HG03135 (cell line): ENCODE data around the gene TMEM108.

Experiments used
- ATAC-seq: cut with Tn5 transposase; IDR thresholded peaks from one replicate; pipeline ENCODE4 v1.9.1; 2021; ENCODE audit warnings: mild to moderate bottlenecking, moderate library complexity; ENCODE audit not compliant: unreplicated experiment

Gene TMEM108

DNA sequence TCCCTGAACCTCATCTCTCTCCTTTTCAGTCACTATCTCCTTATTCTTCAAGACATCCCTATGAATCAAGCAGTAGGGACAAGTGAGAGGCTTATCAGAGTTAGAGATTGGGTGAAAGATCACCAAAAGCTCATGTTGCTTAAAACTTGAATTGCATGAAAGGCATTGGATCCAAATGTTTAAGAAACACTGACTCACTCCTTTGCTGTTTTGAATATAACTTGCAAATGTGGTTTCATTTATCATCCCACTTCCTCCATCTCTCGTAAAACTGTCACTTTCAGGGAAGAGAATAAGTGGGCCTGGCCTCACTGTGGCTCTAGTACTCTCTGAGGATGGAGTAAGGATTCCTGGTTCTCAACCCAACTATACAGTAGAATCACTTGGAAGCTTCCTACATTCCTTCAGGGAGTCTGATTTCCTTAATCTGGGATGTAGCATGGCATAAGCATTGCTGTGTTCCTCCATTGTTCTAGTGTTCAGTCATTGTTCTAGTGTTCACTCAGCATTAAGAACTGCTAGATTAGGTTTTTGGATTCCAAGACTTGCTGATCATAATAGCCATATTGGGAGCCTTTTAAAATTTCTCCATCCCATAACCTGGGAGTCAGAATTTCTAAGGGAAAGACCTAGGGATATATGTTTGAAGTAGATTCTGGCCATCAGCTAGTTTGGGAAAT, 171.8 kb downstream of the TMEM108 start:
- no peak for ATAC-seq

DNA sequence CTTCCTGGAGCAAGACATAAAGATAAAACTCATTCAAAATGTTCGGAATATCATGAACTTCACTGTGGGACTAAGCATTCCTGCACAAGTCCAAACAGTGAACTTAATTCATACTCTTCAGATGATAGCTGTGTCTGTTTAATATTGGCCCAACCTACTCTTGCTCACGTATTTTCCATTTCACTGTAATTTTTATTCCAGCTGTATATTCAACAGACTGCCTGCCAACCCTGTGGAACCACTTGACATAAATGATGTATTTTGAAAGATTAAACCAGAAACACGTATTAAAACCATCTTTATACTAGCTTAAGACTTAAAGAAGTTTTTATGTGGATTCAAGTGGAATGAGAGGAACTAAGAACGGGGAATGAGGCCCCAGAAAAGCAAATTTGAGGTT, 172.5 kb downstream of the TMEM108 start:
- no peak for ATAC-seq

DNA sequence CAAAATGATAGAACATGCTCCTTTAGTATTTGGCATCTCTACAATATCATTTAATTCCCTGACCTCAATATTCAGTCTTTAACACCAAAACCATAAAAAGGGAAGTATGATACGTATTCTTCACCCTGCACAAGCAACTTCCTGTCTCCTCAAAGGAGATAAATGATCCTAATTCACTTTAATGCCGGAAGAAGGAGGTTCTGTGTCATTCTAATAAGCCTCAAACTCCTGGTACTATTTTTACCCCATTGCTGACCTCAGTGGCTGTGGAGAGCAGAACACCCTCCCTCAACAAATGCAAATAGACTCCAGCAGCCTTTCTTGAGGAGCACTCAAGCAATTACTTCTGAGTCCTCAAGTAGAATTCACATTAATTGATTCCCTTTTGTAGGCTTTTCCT, 173.3 kb downstream of the TMEM108 start:
- peak; percentile 99 for ATAC-seq

DNA sequence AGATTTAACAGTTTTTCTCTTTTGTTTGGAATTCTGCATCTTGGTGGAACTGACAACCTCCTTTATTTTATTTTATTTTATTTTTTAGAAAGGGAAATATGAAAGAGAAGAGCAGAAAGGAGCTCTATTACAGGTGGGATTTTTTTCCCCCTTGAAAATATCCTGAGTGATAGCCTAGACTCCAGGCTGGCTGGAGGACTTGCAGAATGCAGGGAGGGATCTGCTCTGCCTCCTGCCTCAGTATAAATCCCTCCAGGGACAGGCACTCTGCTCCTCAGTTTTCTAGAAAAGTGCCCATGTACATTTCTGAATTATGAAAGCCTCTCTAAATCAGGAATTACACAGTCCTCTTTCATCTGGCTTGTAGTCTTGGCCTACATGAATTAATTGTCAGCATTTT, 173.7 kb downstream of the TMEM108 start:
- ATAC-seq: no peak

DNA sequence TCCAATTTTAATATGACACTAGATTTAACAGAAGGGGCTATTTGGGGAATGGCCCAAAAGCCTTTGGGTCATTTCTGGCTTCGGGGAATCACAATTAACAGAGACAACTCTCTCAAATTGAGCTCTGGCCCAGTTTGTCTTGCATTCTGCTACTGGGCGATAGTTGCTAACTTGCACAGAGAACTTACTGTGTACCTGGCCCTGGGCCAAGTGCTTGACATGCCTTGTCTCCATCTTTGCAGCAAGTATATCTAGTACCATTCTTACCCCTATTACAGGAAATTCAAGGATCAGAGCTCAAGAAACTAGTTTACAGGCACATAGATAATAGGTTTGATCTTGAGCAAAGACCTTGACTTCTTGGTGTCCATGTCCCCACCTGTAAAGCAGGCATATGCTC, 175.7 kb downstream of the TMEM108 start:
- no peak for ATAC-seq

DNA sequence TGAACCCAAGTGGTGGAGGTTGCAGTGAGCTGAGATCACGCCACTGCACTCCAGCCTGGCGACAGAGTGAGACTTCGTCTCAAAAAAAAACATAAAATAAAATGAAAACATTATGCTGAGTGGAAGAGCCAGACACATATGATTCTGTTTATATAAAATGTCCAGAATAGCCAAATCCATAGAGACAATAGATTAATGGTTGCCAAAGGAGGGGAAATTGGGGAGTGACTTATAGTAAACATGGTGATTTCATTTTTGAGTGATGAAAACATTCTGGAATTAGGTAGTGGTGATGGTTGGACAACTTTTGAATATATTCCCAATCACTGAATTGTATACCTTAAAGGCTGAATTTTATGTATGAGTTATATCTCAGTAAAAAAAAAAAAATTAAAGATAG, 189.6 kb downstream of the TMEM108 start:
- ATAC-seq: no peak

DNA sequence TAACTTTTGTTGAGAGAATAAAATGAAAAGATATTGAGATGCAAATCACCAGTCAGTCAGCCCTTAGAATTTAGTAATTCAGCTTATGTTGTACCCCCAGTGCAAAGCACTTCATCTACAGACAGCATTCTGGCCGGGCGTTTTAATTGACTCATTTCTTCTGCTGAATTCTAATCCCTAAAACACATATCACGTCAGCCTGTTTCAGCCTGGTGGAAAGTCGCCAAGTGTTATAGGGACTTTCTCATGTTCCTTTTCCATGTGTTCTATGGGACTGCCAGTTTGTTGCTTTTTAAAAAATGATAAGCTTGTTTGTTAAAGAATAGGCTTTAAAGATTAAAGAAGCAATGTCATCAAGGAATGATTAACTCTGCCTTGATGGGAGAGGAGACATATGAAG, 192.0 kb downstream of the TMEM108 start:
- ATAC-seq: no peak

DNA sequence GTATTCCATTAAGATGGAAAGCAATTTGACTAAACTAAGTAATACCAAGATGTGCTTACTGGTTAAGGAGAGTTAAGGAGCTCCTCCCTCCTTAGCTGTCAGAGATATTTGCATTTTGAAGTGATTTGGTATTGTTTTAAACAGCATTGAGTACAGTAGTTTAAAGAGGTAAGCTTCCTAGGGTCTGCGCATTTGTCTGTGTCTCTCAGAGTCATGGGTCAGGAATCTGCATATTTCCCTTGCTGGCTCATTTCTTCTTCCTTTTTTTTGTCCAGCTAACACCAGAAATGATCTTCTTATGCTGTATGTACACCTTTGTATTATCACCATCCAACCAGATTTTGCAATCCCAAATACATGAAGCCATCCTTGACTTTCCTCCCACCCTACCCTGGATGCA, 198.7 kb downstream of the TMEM108 start:
- ATAC-seq: no peak

DNA sequence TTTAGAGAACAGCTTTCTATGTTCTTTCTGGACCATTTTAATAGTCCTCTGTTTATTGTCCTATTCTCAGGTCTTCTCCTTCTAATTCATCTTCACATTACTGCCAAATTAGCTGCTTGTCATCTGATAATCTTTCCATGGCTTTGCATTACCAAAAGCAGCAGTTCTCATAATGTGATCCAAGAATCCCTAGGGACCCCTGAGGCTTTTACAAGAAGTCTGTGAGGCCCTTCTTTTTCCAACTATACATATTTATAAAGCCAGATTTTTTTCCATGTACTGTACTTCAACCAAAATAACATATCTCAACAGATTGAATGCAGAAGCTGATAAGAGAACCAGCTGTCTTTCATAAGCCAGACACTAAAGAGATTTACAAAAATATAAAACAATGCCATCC, 199.2 kb downstream of the TMEM108 start:
- no peak for ATAC-seq

DNA sequence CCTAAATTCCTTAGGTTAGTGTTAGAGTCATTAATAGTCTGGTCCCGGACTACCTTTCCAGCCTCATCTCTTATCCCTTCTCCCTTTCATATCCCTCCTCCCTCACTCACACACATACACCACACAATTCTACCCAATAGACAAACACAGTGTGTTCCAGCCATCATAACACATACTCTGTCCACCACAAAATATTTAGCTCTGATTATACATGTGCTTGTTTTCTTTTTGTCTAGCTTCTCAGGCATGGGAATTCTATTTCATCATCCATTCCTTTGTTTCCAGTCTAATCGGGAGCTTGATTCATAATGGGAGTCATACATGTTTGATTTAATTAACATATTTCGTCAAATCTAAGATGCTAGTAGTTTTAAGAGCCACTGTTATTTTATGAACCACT, 199.8 kb downstream of the TMEM108 start:
- no peak for ATAC-seq

DNA sequence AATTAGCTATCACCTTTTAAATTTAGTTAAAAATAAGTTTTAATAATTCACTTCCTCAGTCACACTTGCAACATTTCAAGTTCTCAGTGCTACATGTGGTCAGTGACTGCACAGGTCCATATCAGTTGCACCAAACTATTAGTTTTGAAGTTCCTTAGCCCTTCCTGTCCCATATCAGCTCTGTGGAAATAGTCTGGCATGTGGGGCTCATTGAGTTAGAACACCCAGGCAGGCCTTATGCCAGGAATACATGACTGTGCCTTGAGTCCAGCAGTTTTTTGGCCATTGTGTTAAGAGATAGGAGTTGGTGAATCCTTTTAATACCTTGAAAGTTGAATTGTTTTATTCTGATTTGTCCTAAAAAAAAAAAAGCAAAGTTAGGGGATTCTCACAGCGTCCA, 207.9 kb downstream of the TMEM108 start:
- no peak for ATAC-seq

DNA sequence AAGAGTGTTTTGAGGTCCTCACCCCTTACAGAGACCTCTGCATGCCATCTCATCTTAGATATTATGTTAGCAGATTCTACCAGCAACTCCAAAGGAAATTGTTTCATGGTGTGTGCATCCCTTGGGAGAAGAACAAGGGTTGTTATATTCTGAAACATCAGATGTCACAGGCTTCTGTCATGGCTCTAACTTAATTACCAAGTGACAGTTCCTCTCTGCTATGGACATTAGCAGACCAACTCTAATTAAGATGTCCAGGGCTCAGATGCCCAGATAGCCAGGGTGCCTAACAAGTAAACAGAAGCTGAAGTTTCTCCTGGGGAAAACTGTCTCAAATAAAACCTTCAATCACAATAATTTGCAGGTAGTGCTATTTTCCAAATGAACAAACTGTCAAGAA, 208.6 kb downstream of the TMEM108 start:
- ATAC-seq: no peak

DNA sequence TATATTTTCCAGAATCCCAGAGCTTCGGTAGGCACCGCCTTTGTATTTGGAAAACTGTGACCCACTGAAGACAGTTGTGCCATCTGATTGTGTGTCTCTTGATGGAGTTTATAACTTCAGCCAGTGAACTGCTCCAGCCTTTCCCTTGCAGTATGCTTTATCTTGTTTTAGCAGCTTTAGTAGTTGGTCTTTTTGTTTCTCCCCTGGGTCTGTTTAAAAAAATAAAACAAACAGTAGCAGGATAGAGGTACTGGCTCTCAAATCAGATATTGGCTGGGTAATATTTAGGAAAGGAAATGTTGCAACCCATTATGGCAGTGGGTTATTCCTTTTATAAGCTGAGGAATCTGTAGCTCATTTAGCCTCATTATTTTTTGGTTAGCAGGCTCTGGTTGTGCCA, 210.2 kb downstream of the TMEM108 start:
- ATAC-seq: no peak

DNA sequence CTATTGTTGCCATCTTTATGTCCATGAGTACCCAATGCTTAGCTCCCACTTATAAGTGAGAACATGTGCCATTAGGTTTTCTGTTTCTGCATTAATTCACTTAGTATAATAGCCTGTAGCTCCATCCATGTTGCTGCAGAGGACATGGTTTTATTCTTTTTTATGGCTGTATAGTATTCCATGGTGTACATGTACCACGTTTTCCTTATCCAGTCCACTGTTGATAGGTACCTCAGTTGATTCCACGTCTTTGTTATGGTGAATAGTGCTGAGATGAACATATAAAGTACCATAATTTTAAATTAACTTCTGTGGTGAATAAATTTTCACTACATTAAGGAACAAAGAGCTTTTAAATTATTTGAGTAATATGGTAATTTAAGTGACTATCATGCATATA, 211.3 kb downstream of the TMEM108 start:
- no peak for ATAC-seq

DNA sequence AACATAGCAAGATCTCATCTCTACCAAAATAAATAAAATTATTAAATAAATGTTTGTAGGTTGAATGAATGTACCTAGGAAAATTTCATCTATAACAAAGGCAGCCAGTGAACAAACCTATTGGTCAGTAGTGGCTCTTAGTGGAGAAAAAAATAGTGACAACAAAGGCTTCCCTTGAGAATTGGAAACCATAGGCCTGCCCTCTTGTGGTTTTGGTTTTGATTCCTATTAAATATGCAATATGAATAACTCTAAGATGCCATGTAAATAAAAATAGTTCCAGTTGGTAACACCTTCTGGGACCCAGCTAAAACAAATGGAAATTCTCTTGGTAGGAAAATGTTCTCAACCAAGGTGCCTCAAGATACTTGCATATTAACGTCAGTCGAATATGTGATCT, 216.0 kb downstream of the TMEM108 start:
- no peak for ATAC-seq

DNA sequence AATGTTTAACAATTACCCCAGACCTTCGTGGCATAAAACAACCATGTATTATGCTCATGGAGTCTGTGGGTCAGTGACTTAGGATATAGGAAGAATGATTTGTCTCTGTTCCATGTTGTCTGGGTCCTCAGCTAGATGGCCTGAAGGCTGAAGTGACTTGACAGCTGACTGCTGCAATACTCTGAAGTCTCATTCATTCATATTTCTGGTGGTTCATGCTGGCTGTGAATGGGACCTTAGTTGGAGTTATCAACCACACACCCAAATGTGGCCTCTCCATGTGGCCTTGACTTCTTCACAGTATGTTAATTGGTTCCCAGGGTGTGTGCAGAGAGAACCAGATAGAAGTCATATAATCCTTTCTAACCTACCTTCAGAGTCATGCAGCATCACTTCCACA, 216.5 kb downstream of the TMEM108 start:
- ATAC-seq: no peak

DNA sequence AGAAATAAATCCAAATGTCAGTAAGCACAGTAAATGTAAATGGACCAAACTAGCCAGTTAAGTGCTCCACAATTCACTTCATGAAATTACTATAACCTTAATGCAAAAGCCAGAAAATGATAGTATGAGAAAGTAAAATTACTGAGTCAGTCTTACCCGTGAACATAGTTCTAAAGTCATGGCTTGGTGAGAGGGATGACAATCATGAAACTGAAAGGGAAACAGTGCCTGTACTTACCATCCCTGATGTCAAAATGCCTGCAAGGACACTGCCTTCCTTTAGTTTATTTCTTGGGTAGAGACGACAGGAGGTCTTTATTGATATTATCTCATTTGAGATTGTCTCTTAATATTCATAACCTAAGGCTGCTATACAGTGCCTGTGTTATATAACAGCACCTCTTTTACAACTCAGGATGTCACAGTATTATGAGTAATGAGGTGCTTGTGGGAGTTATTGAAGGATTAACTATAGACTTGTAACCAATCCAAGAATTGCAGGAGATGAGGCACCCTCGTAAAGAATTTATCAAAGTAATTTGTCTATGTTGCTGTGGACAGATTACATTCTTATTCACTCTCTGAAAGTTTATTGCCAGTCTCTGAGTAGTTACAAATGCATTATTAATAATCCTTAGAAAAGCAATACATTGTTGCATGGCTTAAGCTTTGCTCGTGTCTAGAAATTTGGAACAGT, 218.7 kb downstream of the TMEM108 start:
- no peak for ATAC-seq

DNA sequence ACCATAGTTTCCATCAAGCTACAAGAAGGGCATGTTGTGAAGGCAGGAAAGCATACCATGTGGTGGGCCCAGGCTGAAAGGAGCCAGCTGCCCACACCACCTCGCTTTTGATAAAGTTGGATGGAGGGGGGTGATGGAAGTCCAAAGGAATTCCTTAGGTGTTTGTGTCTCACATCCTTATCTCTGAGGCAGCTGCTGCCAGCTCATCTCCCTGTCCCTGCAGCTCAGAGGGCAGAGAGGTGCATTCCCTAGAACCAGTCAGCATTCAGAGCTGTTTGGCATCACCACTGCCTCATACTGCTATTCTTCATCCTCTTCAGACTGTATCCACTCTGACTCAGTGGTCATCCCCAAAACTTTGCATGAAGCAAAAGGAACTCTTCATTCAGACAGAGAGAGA, 220.2 kb downstream of the TMEM108 start:
- ATAC-seq: no peak

DNA sequence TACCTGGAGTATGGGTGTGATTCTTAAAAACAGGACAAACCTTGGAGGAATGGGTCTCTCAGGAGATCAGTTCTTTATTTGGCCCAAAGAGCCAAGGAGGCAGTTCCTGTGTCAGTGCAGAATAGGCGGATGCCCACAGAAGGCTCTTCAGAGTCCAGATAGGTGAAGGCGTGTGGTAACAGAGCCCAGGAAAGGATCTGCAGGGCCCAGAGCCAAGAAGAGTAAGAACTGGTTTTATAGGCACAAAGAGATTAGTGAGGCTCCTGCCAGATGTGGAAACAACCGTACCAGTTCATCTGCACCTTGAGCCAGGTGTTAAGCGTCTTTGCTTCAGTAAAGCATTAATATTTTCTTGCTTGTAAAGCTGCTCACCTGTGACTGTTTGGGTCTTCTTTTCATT, 221.6 kb downstream of the TMEM108 start:
- no peak for ATAC-seq

DNA sequence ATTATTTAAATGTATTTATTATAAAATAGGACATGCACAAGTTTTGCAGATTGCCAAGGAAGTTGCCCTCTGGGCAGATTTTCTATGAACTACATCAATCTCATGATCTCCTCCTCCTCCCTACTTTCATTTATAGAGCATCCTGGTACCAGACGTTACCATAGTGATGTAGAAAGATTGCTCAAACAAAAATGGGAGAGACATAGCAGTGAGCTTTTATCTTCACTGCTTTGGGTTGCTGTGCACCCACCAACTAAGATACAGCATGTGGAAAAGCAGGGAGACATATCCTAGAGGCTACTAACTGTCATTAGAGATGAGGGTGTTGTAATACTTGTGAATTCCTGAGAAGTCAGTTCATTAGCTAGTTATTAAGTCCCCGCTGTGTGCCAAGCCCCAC, 224.1 kb downstream of the TMEM108 start:
- no peak for ATAC-seq

DNA sequence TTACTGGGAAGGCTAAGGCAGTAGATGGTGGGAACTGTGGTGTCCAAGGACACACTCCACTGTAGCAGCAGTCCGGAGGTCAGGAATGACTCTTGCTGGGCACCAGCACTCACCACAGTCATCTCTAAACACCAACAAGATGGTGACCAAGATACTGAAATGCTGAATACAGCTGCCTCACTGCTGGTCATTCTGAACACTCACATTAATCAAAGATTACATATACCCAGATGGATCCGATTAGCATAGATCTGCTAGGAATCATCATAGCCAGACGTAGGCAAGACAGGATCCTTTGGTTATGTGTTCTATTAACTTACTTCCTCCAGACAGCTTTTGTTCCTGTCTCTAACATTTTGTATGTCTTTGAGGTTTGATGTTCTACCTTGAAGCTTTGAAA, 226.7 kb downstream of the TMEM108 start:
- ATAC-seq: no peak

DNA sequence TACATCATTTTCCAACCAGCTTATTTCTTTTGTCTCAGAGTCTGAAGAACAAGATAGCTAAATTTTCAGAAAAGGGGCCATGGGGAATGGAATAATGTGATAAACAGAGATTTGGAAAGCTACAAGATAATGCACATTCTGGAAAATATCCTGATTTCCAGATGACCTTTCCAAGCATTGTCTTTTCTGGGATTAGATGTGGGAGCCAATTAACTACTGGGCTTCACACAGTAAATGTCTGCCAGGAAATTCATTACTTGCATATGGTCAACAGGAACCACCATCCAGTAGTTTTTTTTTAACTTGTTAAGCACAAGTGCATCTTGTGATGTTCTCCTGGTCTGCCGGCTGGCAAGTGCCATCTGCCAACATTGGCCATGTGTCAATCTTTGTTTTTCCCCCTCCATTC, 230.5 kb downstream of the TMEM108 start:
- ATAC-seq: no peak

DNA sequence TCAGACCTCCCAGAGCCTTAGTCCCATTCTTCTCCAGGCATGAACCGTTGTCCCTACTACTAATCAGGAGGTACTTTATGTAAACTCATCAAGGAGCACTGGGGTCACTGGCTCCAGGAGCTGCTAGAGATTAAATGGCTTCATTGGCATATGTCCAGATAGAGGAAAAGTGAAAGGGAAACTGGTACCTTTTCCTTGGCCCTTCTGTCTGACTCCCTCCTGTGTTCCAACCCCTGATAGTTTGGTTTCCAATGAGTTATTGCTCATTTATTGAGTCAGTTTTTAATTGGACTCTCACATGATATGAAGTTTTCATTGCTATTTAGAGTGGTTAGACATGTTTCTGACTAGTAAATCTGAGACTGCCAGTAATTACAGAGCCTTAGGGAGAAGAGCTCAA, 231.2 kb downstream of the TMEM108 start:
- no peak for ATAC-seq
